AG04450 (cell line): ENCODE results near the gene MAPRE2. TPM values are rescaled to one million over a fixed set of nuclear protein-coding genes. Genes with fewer than 3 reads are reported as not detected.
"Not testable (repeated sequence)": the region's sequence is repeated elsewhere in the genome, so short reads cannot be mapped to it uniquely, and the experiment has no call there.

Experiments
- CTCF ChIA-PET: fragments of 300-600, 350-600 bp; formaldehyde crosslinking; extraction: SDS; loops from one replicate; lab custom pipeline; 2022; ENCODE audit warnings: antibody characterized with exemption, inconsistent platforms; lab: Charles Lee
- POLR2A ChIA-PET: fragments of 350-600 bp; formaldehyde crosslinking; extraction: SDS; loops from one replicate; lab custom pipeline; 2021; ENCODE audit warnings: antibody characterized with exemption, inconsistent platforms; lab: Yijun Ruan, JAX
- DNase-seq: peaks from one replicate; pipeline ENCODE4 v3.0.0-alpha.2; 2011; ENCODE audit warnings: low read depth, low spot score
- H3K27ac ChIP-seq: one replicate; pipeline ENCODE4 v1.5.1; 2012; ENCODE audit warnings: low read depth, low read length, control low read depth
- H3K27me3 ChIP-seq: one replicate; pipeline ENCODE4 v1.6.0; 2012; ENCODE audit warnings: low read length; ENCODE audit not compliant: control insufficient read depth, insufficient read depth
- H3K4me3 ChIP-seq: 2 replicates; pipeline ENCODE4 v1.5.1; 2011; ENCODE audit warnings: mild to moderate bottlenecking, low read depth, low read length, control low read depth
- H3K9me3 ChIP-seq: 2 replicates; pipeline ENCODE4 v1.5.1; 2012; ENCODE audit warnings: low read length; ENCODE audit not compliant: control insufficient read depth, insufficient read depth
- CTCF ChIP-seq: IDR thresholded peaks from 2 replicates; pipeline ENCODE4 v1.5.1; 2011; ENCODE audit warnings: low read depth, low read length, control low read depth, inconsistent platforms
- polyA plus RNA-seq: library from polyadenylated mRNA; depleted of rRNA; stranded (reverse); fragments of >200 nt; gene quantifications from 2 replicates; pipeline ENCODE4 v1.2.3, GENCODE V29; 2011

MAPRE2 gene
- polyA plus RNA-seq, 1 experiment, result 48.8 TPM

GRCh38 chr18:35164133-35164532 lies 122.9 kb downstream of the MAPRE2 start:
- no peak for DNase-seq

DNA sequence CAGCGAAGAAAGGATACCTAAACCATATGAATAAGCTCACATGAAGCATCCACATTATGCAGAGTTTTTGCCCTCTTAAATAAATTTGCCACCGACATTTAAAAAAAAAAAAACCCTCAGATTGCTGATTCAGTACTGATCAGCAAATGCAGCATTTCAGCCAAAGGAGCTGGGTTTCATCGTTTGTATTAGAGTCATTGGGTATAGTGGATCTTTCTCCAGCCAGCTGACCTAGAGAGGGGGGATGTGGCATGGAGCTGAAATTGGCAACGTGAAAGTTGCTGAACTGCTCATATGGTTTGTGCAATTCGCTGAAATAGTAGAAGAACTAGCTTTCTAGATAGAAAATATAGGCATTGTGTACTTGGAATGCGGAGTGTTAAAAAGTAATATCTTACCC lies 126.1 kb downstream of the MAPRE2 start:
- no peak overlapping the region for H3K4me3 ChIP-seq
- TF ChIP-seq CTCF, result no peak
- ChIA-PET CTCF (no interaction called here), POLR2A (no interaction called here)
- no peaks in the 10 kb centered on the region for H3K9me3 ChIP-seq
- no peak for DNase-seq
- peaks cover 7% of the 10 kb centered on the region for H3K27me3 ChIP-seq
- H3K27ac ChIP-seq, result no peak overlapping the region

More at GRCh38 chr18:35164133-35164532, 122.9 kb downstream of the MAPRE2 start:
- ChIA-PET POLR2A (no interaction called here), CTCF (interaction anchor here (1.0 kb wide), 1 partner anchor 20 kb away, joined by 5 read pairs; no protein-coding TSS in a partner anchor)
- no peak for TF ChIP-seq CTCF
- Histone ChIP-seq H3K27me3 (peaks cover 4% of the 10 kb centered on the region), H3K9me3 (no peaks in the 10 kb centered on the region), H3K4me3 (no peak overlapping the region), H3K27ac (no peak overlapping the region)

GRCh38 chr18:35167857-35168256 lies 126.6 kb downstream of the MAPRE2 start:
- CTCF ChIA-PET, result no interaction called here
- TF ChIP-seq CTCF, result no peak
- POLR2A ChIA-PET, result no interaction called here
- peaks cover 7% of the 10 kb centered on the region for H3K27me3 ChIP-seq
- no peak overlapping the region for H3K27ac ChIP-seq
- no peak overlapping the region for H3K4me3 ChIP-seq
- no peak for DNase-seq
- H3K9me3 ChIP-seq, result no peaks in the 10 kb centered on the region

DNA sequence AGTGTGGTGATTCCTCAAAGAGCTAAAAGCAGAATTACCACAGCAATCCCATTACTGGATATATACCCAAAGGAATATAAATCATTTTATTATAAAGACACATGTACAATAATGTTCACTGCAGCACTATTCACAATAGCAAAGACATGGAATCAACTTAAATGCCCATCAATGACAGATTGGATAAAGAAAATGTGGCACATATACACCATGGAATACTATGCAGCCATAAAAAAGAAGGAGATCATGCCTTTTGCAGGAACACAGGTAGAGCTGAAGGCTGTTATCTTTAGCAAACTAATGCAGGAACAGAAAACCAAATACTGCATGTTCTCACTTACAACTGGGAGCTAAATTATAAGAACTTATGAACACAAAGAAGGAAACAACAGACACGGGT lies 129.1 kb downstream of the MAPRE2 start:
- ChIA-PET CTCF (interaction anchor here (1.6 to 2.2 kb wide), 2 partner anchors 27 to 164 kb away, joined by 6 to 14 read pairs; no protein-coding TSS in a partner anchor), POLR2A (interaction anchor here (0.7 kb wide), 1 partner anchor 348 kb away, joined by 3 read pairs; no protein-coding TSS in a partner anchor)
- not testable (repeated sequence) for H3K27me3 ChIP-seq, H3K9me3 ChIP-seq, DNase-seq, H3K4me3 ChIP-seq, H3K27ac ChIP-seq

DNA sequence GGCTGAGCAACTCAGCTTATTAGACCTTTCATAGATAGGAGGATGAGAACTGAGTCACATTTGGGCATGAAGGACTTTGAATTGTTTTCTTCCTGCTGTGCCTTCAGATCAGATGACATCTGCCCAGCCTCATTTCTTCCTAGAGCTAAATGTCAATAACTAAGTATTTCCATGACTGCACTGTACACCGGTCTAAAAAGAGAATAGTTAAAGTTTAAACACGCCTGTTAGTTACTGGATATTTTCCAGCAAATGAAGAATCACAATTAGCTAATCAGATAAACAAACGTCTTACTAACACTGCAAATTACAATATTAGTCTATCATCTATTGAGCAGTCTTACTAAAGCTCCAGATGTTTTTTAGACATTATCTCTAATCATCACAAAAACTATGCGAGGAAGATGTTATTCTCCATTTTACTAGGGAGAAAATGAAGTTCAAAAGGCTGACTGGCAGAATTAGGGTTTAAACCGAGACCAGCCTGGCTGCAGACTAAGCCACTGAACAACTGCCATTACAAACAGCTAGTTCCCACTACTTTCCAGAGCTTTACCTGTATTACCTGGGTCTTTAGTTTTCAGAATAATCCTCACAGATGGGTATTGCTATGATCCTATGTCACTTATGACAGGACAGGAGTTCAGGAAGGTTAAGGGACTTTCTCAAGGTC lies 130.2 kb downstream of the MAPRE2 start:
- no peak for TF ChIP-seq CTCF
- peaks cover 3% of the 10 kb centered on the region for H3K27me3 ChIP-seq
- H3K27ac ChIP-seq, result no peak overlapping the region
- no peak for DNase-seq
- no peak overlapping the region for H3K4me3 ChIP-seq
- POLR2A ChIA-PET, result no interaction called here
- CTCF ChIA-PET, result interaction anchor here (1.6 to 2.2 kb wide), 2 partner anchors 28 to 165 kb away, joined by 6 to 14 read pairs; no protein-coding TSS in a partner anchor
- no peaks in the 10 kb centered on the region for H3K9me3 ChIP-seq
